Measurements from ENCODE around the gene SLC5A10.
A peak's percentile ranks its signal among the peaks of the same experiment; 100 is the strongest.
"Not testable (repeated sequence)": the region's sequence is repeated elsewhere in the genome, so short reads cannot be mapped to it uniquely, and the experiment has no call there.

The SLC5A10 gene

GRCh38 chr17:18951941-18952842 lies at the start of gene SLC5A10:
TSS of gene SLC5A10 (plus strand) at chr17:18952165. CDS start at chr17:18952206, 41 bp downstream.
- no peak for DNase-seq

GRCh38 chr17:18904482-18904881 lies 47.5 kb upstream of the SLC5A10 start:
- no peak for DNase-seq

GRCh38 chr17:18905226-18905625 lies 46.7 kb upstream of the SLC5A10 start:
- DNase-seq, result no peak

GRCh38 chr17:18910326-18910725 lies 41.6 kb upstream of the SLC5A10 start:
- no peak for DNase-seq

GRCh38 chr17:18910881-18911280 lies 41.1 kb upstream of the SLC5A10 start:
- no peak for DNase-seq

- no peak for DNase-seq
These were observed 35.0 kb upstream of the SLC5A10 start for GRCh38 chr17:18916816-18917500.

- no peak for DNase-seq
These were observed 34.4 kb upstream of the SLC5A10 start for GRCh38 chr17:18917506-18918032.

GRCh38 chr17:18919963-18920362 lies 32.0 kb upstream of the SLC5A10 start:
- DNase-seq, result no peak

- no peak for DNase-seq
These were observed 31.0 kb upstream of the SLC5A10 start for GRCh38 chr17:18920911-18921441.

- no peak for DNase-seq
These were observed 30.5 kb upstream of the SLC5A10 start for GRCh38 chr17:18921485-18921884.

- no peak for DNase-seq
These were observed 30.0 kb upstream of the SLC5A10 start for GRCh38 chr17:18921912-18922451.

- not testable (repeated sequence) for DNase-seq
These were observed 29.4 kb upstream of the SLC5A10 start for GRCh38 chr17:18922596-18922995.

GRCh38 chr17:18925187-18925586 lies 26.8 kb upstream of the SLC5A10 start:
- no peak for DNase-seq

GRCh38 chr17:18928628-18929125 lies 23.3 kb upstream of the SLC5A10 start:
- no peak for DNase-seq

GRCh38 chr17:18932360-18933055 lies 19.5 kb upstream of the SLC5A10 start:
- no peak for DNase-seq

- DNase-seq, result no peak
These were observed 18.6 kb upstream of the SLC5A10 start for GRCh38 chr17:18933102-18934058.

GRCh38 chr17:18937981-18938691 lies 13.8 kb upstream of the SLC5A10 start:
- DNase-seq, result peak; percentile 22

GRCh38 chr17:18938692-18939023 lies 13.3 kb upstream of the SLC5A10 start:
- DNase-seq, result no peak

GRCh38 chr17:18944646-18945045 lies 7.3 kb upstream of the SLC5A10 start:
- no peak for DNase-seq

GRCh38 chr17:18946536-18946935 lies 5.4 kb upstream of the SLC5A10 start:
- DNase-seq, result peak; percentile 11

GRCh38 chr17:18947866-18948265 lies 4.1 kb upstream of the SLC5A10 start:
- DNase-seq, result no peak
